Kidney capillary endothelial cell (primary cell): Measurements from ENCODE around the gene ASTL.
"Not testable (repeated sequence)": the region's sequence is repeated elsewhere in the genome, so short reads cannot be mapped to it uniquely, and the experiment has no call there.

ENCODE experiments used
- DNase-seq: peaks from one replicate; pipeline ENCODE4 v3.0.0-alpha.2; 2018; ENCODE audit warnings: low spot score

ASTL gene

GRCh38 chr2:96138179-96139145, at the start of gene ASTL:
Gene ASTL (minus strand): TSS chr2:96138502. CDS start chr2:96138436, 66 bp downstream.
- DNase-seq = no peak

DNA sequence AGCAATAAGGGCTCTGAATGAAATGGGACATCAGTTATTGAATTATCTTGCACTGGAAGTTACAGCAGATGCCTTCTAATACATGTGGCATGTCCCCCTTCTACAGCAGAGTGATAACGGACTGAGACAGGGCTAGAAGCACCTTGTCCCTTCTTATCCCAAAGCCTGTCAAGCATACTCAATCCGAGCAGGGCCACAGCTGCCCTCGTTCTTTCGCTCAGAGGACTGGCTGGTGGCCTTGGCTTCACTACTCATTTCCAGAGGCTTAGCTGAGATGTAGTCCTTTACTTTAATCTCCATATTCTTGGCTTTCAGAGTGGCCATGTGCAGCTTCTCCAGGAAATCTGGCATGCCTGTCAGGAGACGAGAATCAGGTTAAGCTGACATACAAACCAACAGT, 48.3 kb upstream of the ASTL start:
- no peak for DNase-seq

DNA sequence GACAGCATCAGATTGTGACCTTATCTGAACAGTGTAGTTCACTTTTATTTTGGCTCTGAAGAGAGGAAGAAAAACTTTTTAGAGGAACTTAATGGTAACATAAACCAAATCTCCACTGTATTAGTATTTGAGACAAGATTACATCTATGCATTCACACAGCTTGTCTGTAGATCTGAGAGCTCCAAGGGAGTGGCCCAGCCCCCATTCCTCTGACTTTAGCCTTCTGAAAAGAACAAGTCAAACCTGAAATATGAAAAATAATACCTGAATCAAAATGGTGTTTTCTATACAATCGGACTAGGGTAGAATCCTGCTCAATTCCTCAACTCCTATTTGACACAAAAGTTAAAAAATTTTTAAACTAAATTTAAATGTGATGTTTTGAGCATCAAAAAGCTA, 47.2 kb upstream of the ASTL start:
- no peak for DNase-seq

DNA sequence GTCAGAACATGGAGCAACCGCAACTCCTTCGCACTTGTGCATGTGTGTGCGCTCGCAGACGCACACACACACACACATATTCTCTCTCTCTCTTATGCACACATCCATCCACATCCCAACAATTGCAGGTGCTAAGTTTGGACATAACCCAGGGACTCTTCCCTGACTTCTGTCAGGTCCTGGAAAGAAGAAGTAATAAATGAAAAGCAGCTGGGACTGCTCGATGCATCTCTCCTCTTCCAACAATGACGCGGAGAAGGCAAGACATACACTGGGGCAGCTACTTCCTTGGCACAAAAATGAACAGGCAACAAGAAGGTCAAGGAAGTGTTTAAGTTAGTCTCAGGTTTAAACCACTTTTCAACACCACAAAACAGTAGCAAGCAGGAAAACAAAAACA, 46.7 kb upstream of the ASTL start:
- DNase-seq = no peak

DNA sequence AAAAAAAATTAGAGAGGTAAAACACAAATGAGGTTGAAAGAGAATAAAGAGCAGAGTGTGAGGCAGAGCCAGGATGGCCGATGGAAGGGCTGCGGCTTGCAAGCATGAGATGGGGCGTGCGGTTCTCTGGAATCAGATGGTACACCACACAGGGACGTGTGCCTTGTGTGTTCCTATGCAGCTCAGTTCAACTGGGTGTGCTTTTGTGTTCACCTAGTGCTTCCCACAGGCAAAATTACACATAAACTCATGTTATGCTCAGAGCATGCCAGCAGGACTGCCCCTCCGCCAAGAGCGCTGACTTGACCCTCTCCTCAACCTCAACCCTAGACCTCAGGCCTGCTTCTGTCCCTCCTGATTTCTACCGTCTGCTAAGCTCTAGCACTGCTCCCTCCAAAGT, 45.9 kb upstream of the ASTL start:
- no peak for DNase-seq

DNA sequence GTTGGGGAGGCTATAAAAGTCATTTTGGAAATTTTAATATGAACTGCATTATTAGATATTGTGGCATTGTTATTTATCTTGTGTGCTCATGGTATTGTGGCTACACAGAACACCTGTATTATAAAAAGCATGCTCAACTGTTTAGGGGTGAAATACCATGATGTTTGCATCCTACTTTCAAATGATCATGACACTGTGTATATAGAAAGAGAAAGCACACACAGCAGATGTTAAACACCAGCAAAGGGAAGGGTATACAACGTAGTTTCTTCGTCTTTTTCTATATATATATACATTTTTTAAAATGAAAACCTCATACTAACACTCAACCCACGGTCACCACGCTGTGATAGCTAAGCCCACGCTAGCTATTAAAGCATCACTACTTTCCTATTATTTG, 43.2 kb upstream of the ASTL start:
- no peak for DNase-seq

- DNase-seq = no peak
Measured at GRCh38 chr2:96180521-96180920, 42.2 kb upstream of the ASTL start.

DNA sequence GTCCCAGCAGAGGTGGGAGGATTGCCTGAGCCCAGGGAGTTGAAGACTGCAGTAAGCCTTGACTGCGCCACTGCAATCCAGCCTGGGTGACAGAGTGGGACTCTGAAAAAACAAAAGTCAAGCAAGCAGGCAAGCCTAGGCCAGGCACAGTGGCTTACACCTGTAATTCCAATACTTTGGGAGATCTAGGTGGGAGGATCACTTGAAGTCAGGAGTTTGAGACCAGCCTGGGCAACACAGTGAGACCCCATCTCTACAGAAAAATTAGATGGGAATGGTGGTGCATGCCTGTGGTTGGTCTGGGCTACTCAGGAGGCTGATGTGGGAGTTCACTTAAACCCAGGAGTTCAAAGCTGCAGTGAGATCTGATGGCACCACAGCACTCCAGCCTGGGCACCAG, 41.7 kb upstream of the ASTL start:
- no peak for DNase-seq

- no peak for DNase-seq
Measured at GRCh38 chr2:96176661-96177060, 38.4 kb upstream of the ASTL start.

GRCh38 chr2:96175951-96176350, 37.6 kb upstream of the ASTL start:
- DNase-seq = no peak

- peak; percentile 63 for DNase-seq
Measured at GRCh38 chr2:96174251-96175144, 36.2 kb upstream of the ASTL start.

- DNase-seq = no peak
Measured at GRCh38 chr2:96171831-96172230, 33.5 kb upstream of the ASTL start.

DNA sequence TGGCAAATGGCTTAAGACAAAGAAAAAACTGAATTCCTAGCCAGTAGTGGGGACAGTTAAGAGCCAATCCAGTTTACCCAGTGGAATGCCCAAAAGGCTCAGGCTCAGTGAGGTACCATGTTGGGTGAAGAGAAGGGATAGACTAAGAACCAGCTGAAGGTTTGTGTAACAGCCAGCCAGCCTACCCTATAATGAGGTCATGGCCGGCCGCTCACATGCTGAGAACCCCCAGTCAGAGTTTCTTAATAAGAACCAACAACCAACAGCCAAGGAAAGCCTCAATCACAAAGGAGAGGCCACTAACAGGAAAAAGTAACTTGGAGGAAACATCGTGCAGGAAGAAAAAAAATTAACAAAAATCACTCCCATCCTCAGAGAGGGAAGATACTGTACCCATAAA, 32.3 kb upstream of the ASTL start:
- no peak for DNase-seq

- no peak for DNase-seq
Measured at GRCh38 chr2:96169868-96170507, 31.7 kb upstream of the ASTL start.

DNA sequence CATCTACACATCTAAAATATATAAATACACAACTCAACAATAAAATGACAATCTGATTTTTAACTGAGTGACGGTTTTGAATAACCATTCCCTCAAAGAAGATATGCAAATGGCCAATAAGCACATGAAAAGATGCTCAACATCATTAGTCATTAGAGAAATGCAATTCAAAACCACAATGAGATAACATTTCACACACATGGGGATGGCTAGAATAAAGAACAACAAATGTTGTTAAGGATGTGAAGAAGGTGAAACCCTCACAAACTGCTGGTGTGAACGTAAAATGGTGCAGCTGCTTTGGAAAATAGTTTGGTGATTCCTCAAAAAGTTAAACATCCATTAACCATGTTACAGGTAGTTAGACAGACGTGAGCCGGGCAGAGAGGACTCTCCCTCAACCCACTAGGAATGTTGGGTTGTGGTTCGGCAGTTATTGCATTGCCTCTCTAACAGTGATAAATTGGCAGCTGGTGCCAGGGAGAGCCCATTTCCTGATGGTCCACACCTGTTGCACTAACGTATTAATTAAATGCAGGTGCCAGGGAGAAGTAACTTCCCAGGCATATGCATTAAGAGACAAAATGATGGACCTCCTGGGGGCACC, 29.2 kb upstream of the ASTL start:
- DNase-seq = no peak

GRCh38 chr2:96164459-96165184, 26.3 kb upstream of the ASTL start:
- no peak for DNase-seq

DNA sequence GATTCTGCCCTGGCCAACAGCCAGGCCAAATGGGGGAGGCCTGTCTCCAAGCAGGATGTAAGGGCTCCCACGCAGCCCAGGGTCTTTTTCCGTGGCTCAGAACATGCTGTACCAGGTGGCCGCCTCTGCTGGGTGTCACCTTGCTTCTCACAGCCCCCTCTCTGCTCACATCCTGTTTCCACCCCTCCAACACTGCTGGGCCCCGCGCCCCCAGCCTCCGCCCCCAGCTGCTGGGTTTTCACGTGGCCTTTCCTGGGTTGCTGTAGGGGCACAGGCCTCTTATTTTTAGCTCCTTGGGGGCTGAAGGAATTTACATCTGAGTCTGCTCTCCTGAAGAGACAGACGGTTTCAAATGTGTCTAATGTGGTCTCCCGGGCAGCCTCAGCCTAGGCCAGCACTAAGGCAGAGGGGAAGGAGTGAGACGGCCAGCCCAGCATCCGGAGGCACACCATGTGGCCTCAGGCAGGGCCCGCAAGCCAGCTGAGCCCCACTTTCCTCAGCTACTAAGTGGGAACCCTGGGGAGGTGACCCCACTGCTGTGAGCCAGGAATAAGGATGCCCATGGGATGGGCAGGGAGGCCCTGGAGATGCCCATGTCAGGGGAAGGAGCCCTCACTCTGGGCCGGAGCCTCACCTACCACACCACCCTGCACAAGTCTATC, 25.6 kb upstream of the ASTL start:
- no peak for DNase-seq

DNA sequence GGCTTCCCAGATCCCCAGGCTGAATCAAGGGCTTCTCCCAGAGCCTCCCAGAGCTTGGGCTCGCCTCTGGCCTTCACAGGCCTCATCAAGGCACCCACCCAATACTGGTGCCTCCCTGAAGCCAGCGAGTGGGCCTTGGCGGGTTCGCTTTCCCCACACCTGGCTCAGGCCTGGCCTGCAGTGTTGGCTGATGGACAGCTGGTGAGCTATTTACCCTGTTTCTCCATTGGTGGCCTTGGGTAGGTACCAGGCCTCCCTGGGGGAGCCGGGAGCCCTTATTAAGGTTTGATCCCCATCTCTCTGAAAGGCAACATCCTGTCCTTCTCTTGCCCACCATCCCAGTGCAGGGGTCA, 25.1 kb upstream of the ASTL start:
- DNase-seq = no peak

DNA sequence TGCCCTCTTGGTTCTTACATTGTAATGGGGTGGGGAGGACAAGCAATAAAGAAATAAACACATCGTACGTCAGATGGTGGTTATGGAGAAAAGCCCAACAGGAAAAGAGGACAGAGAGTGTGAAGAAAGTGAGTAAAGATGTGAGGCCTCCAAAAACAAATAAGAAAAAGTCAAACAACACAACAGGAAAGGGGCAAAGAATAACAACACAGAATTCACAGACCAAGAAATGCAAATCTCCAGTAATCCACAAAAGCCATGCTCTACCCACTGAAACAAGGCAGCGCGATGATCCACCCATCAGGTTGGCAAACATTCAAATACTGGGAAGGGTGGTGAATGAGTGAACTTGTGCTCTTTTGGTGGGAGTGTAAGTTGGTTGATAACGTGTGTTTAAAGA, 23.6 kb upstream of the ASTL start:
- no peak for DNase-seq

- DNase-seq = not testable (repeated sequence)
Measured at GRCh38 chr2:96160366-96160765, 22.1 kb upstream of the ASTL start.
